PFSK-1 (cell line): ENCODE measurements around the gene CHST7.

ENCODE experiments used
- FOXP2 ChIP-seq: optimal IDR thresholded peaks from 2 replicates; pipeline ENCODE3; 2011; ENCODE audit warnings: borderline replicate concordance, control low read depth, inconsistent platforms; ENCODE audit not compliant: insufficient read depth; ENCODE audit errors: extremely low read length, extremely low read depth
- POLR2AphosphoS5 ChIP-seq: IDR thresholded peaks from 2 replicates; pipeline ENCODE4 v1.6.1; 2012; ENCODE audit warnings: low read depth, mild to moderate bottlenecking, control low read depth, low read length, moderate library complexity
- REST ChIP-seq, 2 experiments: IDR thresholded peaks; 2 replicates each; pipeline versions ENCODE4 v1.6.1 to v1.8.0; 2011 to 2012; ENCODE audit warnings: low read depth in 2 of 2, low read length in 2 of 2, control low read depth in 1 of 2, inconsistent platforms in 1 of 2, mild to moderate bottlenecking in 1 of 2, moderate library complexity in 1 of 2; ENCODE audit not compliant: insufficient read depth in 1 of 2
- SIN3A ChIP-seq: IDR thresholded peaks from 2 replicates; pipeline ENCODE4 v1.6.1; 2012; ENCODE audit warnings: mild to moderate bottlenecking, low read length, moderate library complexity, borderline replicate concordance; ENCODE audit not compliant: insufficient read depth
- TAF1 ChIP-seq: IDR thresholded peaks from 2 replicates; pipeline ENCODE4 v1.6.1; 2012; ENCODE audit warnings: low read length, control low read depth, borderline replicate concordance; ENCODE audit not compliant: insufficient read depth

The CHST7 gene

GRCh38 chrX:46621572-46621971 is 48.0 kb downstream of the CHST7 start:
- TF ChIP-seq FOXP2 (no peak), POLR2AphosphoS5 (no peak), REST (IDR thresholded peaks at IDR 0.05; ENCODE audit: insufficient read depth in 1 of 2, low read depth in 2 of 2, low read length in 2 of 2) (no peak), TAF1 (no peak), SIN3A (no peak)

- TF ChIP-seq FOXP2 (no peak), REST (IDR thresholded peaks at IDR 0.05; ENCODE audit: insufficient read depth in 1 of 2, low read depth in 2 of 2, low read length in 2 of 2) (no peak), SIN3A (no peak), POLR2AphosphoS5 (no peak), TAF1 (no peak)
Observed at GRCh38 chrX:46624090-46624786, 50.7 kb downstream of the CHST7 start.

GRCh38 chrX:46626566-46626965 is 53.0 kb downstream of the CHST7 start:
- TF ChIP-seq FOXP2: no peak
- TF ChIP-seq TAF1: no peak
- TF ChIP-seq REST (IDR thresholded peaks at IDR 0.05; ENCODE audit: insufficient read depth in 1 of 2, low read depth in 2 of 2, low read length in 2 of 2): no peak
- no peak for TF ChIP-seq POLR2AphosphoS5
- TF ChIP-seq SIN3A: no peak

GRCh38 chrX:46627062-46627461 is 53.5 kb downstream of the CHST7 start:
- no peak for TF ChIP-seq TAF1
- TF ChIP-seq FOXP2: no peak
- TF ChIP-seq REST (IDR thresholded peaks at IDR 0.05; ENCODE audit: insufficient read depth in 1 of 2, low read depth in 2 of 2, low read length in 2 of 2): no peak
- TF ChIP-seq SIN3A: no peak
- TF ChIP-seq POLR2AphosphoS5: no peak
